HG03139 (cell line): ENCODE measurements around the gene IGLL5.
"Not testable (repeated sequence)": the region's sequence is repeated elsewhere in the genome, so short reads cannot be mapped to it uniquely, and the experiment has no call there.

Experiments used
- ATAC-seq: cut with Tn5 transposase; IDR thresholded peaks from one replicate; pipeline ENCODE4 v1.9.1; 2021; ENCODE audit not compliant: unreplicated experiment

Gene IGLL5

DNA sequence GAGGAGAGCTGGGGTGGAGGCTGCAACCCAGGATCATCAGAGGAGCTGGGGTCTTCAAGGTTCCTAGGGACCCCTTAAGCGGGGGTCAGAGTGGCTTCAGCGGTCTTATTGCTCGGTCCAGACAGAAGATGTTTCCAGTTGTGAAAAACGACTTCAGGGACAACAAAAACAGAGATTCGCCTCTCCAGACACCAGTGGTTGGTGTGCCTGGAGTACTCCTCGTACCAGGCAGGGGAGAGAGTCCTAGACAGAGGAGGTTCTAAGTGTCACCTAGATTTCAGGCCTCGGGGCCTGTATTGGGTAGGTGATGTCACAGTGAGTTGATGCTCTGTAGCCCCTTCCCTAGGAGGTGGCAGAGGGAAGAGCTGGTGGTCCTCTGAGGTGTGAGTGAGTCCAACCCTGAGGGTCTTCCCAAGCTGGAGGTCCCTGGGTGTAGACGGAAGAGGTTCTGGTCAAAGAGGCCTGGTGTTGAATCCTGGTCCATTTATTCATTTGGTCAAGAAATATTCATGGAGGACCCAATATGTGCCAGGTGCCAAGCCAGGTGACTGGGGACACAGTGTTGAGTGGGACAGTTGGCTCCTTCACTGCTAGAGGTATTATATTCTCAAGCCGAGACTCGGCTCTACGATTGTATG lies 4.4 kb upstream of the IGLL5 start:
- no peak for ATAC-seq

DNA sequence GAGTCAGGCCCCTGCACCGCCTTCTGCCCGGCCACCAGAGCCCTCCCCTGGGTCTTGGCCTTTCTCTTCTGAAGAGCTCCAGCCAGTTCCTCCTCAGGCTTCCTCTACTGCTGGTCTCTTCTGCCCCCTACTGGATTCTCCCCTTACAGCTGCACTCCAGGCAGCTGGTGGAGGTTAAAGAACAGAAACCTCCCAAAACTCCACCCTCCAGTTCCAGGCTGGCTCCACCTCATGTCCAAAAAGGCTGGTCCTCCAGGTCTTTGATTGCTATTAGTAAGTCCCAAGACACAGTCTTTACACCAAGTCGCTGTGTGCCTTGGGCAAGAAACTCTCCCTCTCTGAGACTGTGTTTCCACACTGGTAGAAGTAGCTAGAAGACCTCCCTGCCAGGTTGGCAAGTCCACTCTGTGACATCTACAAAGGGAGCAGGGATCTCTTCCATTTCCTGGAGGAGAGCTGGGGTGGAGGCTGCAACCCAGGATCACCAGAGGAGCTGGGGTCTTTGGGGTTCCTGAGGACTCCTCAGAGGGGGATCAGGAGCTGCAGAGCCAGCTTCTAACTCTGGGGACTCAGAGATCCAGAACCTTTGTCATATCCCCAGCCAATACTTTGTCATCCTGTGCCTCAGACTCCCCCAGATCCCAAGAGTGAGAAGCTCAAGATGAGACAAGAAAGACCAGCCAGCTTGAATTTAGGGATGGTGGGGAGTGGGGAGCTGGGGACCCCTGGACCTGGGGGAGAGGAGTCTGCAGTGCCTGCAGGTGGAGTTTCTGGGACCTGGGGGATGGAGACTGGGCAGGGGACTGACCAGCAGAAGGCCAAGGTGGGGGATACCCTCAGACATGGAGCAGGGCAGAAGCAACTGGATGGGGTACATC lies 3.4 kb upstream of the IGLL5 start:
- no peak for ATAC-seq

DNA sequence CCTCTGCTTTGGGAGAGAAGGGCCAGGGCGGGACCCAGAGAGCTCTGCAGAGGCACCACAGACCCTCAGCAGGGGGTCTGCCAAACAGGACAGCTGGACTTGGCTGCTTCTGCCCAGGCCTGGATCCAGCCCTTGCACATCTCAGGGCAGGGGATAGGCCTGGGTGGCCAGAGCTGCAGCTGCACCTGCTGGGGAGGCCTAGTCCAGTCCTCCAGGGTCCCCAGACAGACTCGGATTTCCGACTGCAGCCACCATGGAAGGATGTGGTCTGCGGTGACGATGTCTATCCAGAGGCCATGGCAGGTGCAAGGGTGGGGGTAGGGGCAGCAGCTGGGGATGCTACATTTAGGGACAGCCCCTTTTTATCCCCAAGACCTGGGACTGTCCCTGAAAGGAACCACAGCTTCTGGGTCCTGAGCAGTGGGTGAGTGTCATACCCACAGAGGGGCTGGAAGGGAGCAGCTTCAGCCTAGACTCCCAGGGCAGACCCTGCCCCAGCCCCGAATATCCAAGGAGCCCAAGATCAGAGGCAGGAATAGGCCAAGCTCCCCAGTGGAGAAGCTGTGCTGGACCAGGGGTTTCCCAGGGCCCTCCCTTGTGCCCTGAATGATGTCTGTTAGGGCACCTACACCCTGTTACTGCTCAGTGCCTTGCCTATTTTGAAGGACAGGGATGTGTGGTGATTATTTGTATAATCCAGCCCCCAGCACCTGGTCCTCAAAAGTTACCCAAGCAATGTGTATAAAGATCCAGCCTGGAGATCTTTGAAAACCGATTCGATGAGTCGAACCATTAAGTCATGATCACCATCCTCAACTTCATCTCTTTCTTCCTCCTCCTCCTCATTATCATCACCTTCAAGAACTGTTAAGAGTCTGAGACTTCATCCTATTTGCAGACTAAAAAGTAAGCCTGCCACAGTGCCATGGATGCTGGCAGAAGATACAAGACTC lies 2.5 kb upstream of the IGLL5 start:
- ATAC-seq: peak; percentile 52

DNA sequence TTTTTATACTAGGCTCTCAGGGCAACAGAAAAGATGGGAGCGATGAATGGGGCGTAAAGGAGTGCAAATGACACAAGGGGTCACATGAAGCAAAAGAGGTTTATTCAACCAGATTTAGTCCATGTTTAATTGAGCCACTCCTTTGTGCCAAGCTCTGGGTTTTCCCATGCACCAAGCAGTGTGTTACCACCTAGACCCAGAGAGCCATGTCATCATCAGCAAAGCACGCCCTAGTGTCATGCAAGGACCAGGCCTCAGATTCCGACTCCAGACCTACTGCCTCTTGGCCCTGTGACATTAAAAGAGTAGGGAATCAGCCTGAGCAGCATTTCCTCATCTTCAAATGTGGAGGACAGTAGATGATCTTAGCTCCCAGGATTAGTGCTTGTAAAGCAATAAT lies 1.1 kb upstream of the IGLL5 start:
- ATAC-seq: no peak

DNA sequence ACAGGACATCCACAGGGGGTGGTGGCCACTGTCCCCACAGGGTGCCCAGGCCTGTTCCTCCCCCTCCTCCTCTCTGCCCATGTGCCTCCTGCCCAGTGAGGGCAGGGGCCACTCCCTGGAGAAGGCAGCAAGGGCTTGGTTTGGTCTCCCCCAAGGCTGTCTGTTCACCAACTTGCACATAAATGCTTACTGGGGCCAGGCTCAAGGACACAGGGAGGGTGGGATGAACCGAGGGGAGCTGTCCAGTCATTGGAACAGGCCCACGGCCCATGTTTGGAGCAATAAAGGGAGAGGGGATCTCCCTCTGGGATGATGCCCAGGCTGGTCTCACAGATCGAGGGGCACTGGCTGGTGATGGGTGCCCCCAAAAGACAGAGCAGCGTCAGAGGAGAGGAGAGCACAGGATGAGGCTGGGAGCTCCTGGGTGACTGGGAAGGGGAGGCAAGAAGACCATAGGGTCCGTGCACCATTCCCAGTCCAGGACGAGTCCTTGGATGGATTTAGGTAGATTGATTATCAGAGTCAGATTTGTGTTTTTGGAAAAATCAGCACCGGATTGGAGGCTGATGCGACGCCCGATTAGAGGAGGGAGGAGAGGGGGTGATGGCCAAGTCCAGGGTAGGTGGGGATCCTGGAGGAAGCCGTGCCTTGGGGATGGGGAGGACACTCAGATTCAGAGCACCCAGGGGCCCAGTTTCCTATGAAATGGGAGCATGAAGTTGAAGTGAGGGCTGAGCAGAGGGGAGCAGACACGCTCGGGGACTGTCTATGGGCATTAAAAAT lies 1.1 kb downstream of the IGLL5 start:
- no peak for ATAC-seq

DNA sequence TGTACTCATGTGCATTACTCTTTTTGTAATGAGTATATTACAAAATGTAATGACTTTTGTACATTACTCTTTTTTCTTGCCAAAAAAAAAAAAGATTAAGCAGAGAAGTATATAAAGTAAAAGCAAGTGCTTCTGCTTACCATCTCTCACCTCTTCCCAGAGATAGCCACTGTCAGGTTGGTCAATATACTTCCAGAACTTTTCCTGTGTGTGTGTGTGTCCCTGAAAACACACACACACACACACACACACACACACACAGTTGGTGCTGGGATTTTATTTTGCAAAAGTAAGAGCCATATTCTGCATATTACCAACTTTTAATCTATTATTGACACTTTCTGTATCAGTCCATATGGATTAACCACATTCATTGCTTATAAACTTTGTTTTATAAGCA lies 2.5 kb downstream of the IGLL5 start:
- ATAC-seq: no peak

DNA sequence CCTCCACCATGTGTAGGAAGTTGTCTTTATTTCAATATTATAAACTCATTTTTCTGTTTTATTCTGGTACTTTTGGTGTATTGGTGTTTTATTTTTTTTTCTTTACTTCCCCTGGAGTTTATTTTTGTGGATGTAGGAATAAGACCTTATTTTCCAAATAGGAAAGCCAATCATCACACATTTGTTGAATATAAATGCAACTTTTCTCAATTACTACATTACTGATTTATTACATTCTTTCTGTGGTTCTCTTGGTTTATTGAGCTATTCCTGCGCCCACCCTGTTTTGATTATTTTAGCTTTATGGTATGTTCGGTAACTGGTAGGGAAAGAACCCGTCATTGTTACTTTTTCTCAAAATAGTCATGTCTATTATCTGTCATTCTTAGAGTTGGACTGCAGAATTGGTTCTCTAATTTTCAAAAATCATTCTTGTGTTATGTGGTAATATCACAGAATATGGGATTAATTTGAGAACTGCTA lies 3.6 kb downstream of the IGLL5 start:
- no peak for ATAC-seq

DNA sequence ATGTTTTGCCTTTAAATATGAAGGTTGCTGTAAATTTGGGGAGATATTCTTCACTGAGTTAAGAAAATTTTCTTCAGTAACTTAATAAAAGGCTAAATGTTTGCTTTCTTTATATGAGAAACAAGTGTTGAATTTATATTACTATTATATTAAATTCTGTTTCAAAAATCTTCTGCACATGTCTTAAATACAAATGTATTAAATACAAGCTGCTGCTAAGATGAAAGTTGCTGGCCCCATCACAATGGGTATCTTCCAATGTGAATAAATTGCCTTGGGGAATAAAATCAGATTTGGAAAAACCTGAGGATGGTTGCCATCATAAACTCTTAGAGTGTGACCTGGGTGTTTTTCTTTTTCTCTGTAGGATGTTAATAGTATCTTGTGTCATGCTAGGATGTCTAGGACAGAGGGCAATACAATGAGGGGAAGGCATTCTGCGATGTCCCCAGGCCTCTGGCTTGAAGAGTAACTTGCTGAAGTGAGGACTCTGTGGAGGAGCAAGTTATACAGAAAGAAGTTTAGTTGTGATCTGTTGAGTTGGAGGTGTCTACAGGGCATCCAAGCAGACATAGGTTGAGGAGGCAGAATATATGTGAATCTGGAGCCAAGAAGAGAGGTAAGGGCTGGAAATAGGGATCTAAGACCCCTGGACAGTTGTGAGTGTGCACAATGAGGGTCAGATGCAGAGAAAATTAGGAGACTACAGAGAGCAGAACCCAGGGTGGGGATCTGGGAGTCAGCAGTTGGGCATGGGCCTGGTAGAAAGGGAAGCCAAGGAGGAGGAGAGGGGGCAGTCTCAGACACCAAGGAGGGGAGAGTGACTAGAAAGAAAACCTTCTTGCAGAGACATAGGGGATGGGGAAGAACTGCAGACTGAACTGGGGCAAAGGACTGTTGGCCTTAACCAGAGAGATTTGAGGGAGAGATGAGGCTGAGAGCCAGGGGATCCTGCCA lies 4.8 kb downstream of the IGLL5 start:
- no peak for ATAC-seq

DNA sequence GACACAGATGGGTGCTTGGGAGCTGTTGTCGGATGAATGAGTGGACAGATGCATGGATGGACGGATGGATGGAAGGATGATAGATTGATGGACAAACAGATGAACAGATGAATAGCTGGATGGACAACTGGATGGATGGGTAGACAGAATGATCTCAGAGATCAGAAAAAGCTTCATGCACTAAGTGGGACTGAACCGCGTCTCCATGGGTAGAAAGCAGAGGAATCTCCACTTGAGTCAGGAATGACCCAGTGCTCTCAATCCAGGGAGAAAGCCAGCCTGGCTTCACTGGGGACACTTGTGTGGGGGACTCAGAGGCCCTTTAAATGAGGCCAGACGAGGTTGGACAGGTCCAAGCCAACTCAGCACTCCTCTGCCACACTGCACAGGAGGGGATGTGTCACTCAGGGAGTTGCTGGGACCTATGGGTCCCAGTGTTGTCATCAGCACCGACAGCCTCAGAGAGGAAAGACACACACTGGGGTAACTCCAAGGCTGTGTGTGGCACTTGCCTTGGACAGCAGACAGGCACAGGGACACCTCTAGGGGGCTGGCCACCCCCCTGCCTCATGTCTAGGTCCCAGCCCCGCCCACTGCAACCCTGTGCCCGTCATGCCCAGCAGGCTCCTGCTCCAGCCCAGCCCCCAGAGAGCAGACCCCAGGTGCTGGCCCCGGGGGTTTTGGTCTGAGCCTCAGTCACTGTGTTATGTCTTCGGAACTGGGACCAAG lies 5.6 kb downstream of the IGLL5 start:
- no peak for ATAC-seq

DNA sequence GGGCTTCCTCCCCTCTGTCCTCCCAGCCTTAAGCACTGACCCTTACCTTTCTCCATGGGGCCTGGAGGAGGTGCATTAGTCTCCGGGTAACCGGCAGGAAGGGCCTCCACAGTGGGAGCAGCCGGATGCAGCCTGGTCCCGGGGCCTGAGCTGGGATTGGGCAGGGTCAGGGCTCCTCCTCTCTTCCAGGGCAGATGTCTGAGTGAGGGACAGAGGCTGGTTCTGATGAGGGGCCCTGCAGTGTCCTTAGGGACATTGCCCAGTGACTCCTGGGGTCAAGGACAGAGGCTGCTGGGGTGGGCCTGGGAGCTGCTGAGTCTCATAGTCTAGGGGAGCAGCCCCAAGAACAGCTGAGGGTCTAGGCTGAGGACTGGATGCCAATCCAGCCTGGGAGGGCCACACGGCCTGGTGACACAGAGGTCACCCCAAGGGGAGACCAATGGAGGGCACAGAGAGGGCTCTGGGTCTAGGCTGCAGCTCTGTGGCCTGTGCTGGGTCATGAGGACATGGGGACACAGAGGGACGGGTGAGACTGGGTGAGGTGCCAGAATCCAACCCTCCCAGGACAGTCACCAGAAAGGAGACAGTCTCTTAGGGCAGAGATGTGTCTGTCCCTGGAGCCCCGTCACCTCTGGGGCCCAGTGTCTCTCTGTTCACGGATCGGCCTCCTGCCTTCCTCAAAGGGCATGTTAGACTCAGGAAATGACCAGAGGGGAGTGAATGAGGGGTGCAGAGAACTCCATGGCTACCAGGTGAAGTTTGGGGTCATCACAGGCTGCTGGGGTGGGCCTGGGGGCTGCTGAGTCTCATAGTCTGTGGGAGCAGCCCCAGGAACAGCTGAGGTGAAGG lies 6.5 kb downstream of the IGLL5 start:
- ATAC-seq: no peak

DNA sequence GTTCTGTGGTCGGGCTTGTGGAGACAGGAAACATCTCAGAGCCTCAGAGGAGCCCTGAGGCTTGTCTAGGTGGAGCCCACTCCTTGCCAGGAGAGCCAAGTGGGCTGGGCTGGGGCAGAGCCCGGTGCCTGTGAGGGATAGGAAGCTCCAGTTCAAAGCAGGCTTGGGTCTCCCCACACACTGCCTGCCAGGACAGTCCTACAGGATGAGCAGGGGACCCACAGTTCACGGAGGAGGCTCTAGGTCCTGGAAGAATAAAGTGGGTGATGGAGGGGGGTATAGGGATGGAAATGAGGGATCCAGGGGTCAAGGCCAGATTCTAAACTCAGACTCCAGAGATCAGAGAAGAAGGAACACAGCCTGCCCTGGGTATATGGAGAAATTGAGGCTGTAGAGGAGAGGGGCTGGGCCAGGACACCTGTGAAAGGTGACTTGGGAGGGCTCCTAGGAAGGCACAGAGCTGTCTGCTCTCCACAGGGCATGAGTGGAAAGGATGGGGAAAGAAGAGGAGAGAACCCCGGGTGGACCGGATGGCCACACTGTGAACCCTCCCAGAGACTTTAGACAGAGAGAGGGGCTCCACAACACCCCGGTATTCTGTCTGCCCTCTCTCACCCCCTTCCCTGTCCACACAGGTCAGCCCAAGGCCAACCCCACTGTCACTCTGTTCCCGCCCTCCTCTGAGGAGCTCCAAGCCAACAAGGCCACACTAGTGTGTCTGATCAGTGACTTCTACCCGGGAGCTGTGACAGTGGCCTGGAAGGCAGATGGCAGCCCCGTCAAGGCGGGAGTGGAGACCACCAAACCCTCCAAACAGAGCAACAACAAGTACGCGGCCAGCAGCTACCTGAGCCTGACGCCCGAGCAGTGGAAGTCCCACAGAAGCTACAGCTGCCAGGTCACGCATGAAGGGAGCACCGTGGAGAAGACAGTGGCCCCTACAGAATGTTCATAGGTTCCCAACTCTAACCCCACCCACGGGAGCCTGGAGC lies 7.4 kb downstream of the IGLL5 start:
- ATAC-seq: no peak

DNA sequence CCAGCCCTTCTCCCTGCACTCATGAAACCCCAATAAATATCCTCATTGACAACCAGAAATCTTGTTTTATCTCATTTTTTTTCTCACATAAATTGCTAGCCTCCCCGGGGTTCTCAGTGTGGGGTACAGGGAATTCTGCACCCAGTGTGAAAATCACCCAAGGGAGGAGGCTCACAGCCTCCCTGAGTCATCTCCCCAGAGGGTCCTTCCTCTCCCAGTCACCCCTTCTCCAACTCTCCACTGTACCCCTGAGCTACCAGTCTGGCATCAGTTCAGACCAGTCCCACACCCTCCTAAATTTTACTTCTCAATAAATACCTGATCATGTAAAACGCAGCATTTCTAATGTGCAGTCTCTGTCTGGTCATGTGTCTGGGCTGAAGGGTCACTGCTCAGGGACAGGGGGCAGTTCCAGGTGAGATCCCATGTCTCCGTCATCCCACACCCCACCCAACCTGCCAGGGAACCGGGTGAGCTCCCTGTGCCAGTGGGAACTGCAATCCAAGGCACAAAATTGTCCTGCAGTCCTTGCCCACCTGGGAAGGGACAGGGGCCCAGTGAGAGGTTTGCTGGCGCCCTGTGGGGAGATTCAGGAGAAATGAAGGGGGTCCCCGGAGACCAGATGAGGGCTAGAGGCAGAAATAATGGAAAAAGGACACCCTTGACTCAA lies 8.3 kb downstream of the IGLL5 start:
- no peak for ATAC-seq

DNA sequence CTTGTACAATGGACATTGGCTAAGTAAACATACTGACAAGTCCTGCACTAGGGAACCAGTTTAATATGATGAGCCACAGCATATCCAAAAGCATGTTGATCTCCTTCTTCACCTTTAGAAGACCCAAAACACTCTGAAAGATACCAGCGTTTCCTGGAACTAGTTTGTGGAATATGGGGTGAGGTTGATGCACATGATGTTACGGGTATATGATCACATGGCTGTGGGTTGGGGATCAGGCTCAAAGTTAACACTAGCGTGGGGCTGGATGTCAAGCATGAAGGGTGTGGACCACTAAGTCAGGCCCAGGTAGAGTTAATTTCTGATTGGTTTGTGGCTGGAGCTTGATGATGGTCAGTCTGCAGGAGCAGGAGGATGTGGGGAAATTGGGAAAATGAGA lies 9.0 kb downstream of the IGLL5 start:
- ATAC-seq: no peak

DNA sequence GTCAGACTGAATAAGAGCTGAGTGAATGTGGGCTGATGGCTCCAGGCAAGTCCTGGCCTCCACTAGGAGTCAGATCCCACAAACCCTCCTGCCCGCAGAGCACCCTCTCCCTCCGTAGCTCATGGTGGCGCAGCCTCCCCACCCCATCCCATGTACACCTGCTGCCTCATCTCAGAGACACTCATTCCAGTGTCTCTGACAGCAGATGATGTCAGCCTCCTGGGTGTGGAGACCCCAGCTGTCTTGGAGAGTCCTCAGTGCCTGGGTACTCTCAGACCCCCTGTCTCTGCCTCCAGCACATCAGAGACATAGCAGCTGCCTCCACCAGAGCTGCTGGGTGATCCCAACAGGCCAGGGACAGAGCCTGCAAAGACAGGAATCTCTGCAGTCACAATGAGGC lies 9.5 kb downstream of the IGLL5 start:
- no peak for ATAC-seq

DNA sequence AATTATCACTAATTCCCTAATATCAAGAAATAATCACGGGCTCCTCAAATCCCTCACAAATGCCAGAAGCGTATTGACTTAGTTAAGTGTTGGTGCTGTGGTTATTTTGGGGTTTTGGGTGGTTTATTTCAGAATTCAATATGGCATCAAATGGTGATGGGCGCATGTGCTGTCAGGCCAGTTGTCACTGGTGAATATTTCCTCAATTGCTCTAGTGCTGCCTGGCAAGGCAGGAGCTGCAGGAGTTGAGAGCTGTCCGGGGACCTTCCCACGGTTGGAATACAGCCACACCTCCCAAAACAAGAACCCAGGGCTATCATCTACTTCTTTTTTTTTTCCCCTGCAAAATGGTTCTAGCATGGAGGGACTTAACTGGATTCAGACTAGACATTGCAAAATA lies 10.3 kb downstream of the IGLL5 start:
- no peak for ATAC-seq

DNA sequence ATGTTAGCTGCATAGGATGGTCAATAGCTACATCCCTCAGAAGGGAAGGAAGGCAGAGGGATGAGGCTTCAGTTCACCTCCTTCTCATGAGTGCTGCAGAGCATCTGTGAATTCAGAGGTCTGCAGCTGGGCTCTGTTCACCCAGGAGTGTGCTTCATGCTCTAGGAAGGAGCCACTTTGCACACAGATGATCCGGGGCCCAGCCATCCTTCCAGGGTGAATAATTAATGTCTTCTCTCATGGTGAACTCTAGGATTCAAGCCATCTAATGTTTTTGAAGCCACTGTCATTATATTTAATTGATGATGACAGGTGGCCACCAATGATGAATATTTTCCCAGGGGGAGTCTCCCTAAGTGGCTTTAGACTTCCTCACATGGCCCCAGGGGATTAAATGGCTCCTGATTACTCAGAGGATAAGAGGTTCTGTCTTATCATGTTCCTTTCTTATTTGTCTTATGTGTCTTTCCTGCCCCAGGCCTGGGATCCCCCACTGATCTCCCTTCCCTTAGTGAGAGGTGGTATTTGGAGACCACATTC lies 10.9 kb downstream of the IGLL5 start:
- not testable (repeated sequence) for ATAC-seq
